Retinal pigment epithelial cell (primary cell): Measurements from ENCODE around the gene ASCC2.

ENCODE experiments used
- DNase-seq: peaks from one replicate; pipeline ENCODE4 v3.0.0-alpha.2; 2010; ENCODE audit warnings: low read depth
- H3K4me3 ChIP-seq: 2 replicates; pipeline ENCODE4 v1.5.1; 2011; ENCODE audit warnings: mild to moderate bottlenecking, low read length, control low read depth, moderate library complexity
- TF ChIP-seq, protein P1 (sequence below): conservative IDR thresholded peaks from 2 replicates; pipeline ENCODE4 v1.5.1; 2011; ENCODE audit warnings: low read depth, low read length, control low read depth, inconsistent platforms

ASCC2 gene

DNA sequence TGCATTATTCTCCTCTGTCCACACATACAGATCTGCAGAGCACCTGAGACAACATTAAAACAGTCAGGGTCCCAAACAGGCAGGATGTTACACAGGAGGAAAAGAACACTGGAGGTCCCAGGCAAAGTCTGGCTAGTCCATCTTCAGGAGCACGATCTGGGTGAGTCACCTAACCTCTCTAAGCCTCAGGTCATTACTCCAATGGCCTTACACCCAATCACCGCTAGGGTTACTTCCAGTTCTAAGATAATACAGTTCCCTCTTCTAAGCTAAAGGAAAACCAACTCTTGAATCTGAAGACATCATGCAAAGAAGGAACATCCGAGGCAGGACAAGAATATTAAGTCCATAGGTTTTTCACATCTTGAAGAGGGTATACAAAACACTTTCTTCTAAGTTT is 24.5 kb downstream of the ASCC2 start:
- no peak for DNase-seq

DNA sequence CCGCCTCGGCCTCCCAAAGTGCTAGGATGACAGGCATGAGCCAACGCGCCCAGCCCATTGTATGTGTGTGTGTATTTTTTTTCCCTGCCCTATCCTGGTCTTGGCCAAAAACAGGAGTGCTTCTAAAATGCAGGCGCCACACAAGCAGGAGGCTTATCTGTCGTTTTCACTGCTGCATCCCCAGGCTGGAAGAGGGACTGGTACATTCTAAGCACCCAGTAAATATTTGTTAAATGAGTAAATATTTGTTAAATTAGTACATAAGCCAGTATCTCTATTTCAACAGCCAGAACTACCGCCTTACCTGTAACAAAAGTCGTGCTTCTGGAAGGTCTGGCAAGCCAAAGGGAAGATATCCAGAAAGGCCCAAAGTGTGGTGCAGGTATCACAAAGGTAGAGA is 24.9 kb downstream of the ASCC2 start:
- no peak overlapping the region for H3K4me3 ChIP-seq
- no peak for DNase-seq
- TF ChIP-seq, protein P1, sequence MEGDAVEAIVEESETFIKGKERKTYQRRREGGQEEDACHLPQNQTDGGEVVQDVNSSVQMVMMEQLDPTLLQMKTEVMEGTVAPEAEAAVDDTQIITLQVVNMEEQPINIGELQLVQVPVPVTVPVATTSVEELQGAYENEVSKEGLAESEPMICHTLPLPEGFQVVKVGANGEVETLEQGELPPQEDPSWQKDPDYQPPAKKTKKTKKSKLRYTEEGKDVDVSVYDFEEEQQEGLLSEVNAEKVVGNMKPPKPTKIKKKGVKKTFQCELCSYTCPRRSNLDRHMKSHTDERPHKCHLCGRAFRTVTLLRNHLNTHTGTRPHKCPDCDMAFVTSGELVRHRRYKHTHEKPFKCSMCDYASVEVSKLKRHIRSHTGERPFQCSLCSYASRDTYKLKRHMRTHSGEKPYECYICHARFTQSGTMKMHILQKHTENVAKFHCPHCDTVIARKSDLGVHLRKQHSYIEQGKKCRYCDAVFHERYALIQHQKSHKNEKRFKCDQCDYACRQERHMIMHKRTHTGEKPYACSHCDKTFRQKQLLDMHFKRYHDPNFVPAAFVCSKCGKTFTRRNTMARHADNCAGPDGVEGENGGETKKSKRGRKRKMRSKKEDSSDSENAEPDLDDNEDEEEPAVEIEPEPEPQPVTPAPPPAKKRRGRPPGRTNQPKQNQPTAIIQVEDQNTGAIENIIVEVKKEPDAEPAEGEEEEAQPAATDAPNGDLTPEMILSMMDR = no peak

More for the DNA sequence above, 24.5 kb downstream of the ASCC2 start:
- H3K4me3 ChIP-seq = no peak overlapping the region
- TF ChIP-seq, protein P1 = peak; percentile 20

DNA sequence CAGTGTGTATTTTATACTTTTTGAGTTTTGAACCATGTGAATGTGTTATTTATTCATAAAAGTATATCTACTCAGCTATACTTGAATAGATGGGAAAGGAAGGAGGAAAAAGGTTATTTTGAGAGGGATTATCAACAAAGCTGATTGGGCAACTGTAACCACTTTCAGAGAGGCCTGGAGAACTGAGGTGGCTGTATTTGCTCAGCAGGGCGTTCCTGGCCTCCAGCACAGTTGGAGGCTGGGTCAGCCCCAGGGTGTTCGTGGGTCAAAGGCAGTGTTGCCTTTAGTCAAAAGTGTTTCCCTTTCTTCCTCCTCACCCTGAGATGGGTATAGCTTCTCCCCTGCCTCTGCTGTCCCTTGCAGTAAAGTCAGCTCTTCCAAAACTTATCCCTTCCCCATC is 26.7 kb downstream of the ASCC2 start:
- TF ChIP-seq, protein P1 = no peak
- no peak for DNase-seq
- H3K4me3 ChIP-seq = no peak overlapping the region

DNA sequence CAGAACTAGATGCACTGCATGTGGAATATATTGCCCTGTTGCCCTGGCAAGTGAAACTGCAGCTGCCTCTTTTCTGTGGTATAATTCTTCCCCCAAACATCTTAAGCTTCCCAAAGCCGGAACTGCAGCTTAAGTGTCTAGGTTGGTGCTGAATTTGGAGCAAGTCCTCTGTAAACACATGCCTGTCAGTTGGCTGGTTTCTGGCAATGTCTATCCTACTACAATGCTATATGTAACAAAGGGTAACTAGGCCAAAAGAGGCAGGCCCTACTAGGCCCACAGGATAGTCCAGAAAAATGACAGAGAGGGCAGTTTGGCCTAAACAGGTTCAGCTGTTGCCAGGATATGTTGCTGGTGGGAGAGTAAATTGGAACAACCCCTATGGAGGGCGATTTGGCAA is 27.9 kb downstream of the ASCC2 start:
- TF ChIP-seq, protein P1 = no peak
- no peak for DNase-seq
- no peak overlapping the region for H3K4me3 ChIP-seq

DNA sequence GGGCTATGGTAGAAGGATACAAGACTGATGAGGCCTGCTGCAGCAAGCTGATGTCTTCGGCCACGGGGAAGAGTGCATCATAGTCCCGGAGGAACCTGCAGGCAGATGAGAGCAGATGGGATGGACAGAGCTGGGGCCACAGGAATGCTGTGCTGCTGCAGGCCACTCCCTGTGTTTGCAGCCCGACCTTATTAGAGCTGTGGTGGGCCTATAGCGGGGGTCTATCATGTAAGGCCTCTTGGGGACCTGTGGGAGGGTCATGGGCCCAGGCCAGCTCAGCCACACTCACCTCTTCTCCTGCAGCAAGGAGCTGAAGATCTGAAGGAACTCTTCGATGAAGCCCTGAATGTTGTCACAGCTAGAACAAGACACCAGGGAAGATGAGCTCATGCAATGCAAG is 31.9 kb downstream of the ASCC2 start:
- no peak for DNase-seq
- no peak overlapping the region for H3K4me3 ChIP-seq
- TF ChIP-seq, protein P1 = no peak

DNA sequence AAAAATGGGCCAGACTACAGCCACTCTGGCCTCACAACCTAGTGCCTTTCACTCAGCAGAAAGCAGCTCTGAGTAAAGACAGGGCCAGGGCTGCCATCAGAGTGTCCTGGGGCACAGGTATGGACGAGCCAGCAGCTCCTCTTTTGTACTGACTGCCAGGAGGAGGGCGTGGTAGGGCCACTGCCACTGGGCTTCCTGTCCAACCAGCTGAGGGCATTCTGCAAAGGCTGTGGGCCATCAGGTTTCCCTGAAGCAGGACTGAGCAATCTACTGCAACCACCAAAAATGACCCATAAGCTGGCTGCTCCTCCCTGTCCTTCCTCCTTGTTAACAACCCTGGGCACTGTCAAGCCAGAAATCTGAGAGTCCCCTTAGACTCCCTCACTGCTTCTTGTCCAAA is 33.1 kb downstream of the ASCC2 start:
- TF ChIP-seq, protein P1 = no peak
- no peak for DNase-seq
- H3K4me3 ChIP-seq = no peak overlapping the region

DNA sequence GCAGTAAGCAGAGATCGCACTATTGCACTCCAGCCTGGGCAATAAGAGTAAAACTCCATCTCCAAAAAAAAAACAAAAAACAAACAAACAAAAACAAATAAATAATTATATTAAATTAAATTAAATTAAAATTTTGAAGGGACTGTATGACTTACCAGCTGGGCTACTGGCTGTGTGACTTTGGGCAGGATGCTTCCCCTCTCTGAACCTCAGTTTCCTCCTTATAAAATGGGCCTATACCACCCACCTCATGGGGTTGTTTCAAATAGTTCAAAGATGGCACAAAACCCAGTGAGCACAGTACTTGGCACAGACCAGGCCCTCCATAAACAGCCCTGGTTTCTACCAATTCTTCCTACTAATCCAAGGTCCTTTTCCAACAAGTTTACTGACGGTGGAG is 34.9 kb downstream of the ASCC2 start:
- TF ChIP-seq, protein P1 = no peak
- DNase-seq = no peak
- H3K4me3 ChIP-seq = no peak overlapping the region
